Left forelimb (tissue), 1 donor: ENCODE results near the gene SNU13.
"Not testable (repeated sequence)": the region's sequence is repeated elsewhere in the genome, so short reads cannot be mapped to it uniquely, and the experiment has no call there.

Source experiments
- DNase-seq: peaks from one replicate; pipeline ENCODE4 v3.0.0-alpha.2; 2018; ENCODE audit warnings: low spot score

SNU13 gene

DNA sequence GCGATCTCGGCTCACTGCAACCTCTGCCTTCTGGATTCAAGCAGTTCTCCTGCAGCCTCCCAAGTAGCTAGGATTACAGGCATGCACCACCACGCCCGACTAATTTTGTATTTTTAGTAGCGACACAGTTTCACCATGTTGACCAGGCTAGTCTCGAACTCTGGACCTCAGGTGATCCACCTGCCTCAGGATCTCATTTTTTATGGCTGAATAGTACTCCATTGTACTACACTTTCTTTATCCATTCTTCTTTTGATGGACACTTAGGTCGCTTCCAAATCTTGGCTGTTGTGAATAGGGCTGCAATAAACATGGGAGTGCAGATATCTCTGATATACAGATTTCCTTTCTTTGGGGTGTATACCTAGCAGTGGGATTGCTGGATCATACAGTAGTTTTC lies 46.8 kb downstream of the SNU13 start:
- no peak for DNase-seq

- no peak for DNase-seq
These were observed 49.9 kb downstream of the SNU13 start for GRCh38 chr22:41638748-41639147.

- DNase-seq: no peak
These were observed 50.5 kb downstream of the SNU13 start for GRCh38 chr22:41638124-41638523.

- not testable (repeated sequence) for DNase-seq
These were observed 51.0 kb downstream of the SNU13 start for GRCh38 chr22:41637623-41638022.

- DNase-seq: no peak
These were observed 52.2 kb downstream of the SNU13 start for GRCh38 chr22:41636467-41636866.

- not testable (repeated sequence) for DNase-seq
These were observed 54.1 kb downstream of the SNU13 start for GRCh38 chr22:41634610-41635009.

GRCh38 chr22:41631615-41632014 lies 57.1 kb downstream of the SNU13 start:
- DNase-seq: not testable (repeated sequence)

DNA sequence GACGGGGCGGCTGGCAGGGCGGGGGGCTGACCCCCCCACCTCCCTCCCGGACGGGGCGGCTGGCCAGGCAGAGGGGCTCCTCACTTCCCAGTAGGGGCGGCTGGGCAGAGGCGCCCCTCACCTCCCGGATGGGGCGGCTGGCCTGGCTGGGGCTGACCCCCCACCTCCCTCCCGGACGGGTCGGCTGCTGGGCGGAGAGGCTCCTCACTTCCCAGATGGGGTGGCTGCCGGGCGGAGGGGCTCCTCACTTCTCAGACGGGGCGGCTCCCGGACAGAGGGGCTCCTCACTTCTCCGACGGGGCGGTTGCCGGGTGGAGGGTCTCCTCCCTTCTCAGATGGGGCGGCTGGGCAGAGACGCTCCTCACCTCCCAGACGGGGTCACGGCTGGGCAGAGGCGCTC lies 57.6 kb downstream of the SNU13 start:
- not testable (repeated sequence) for DNase-seq

- no peak for DNase-seq
These were observed 63.1 kb downstream of the SNU13 start for GRCh38 chr22:41625577-41625976.
